ENCODE measurements around the gene RC3H1.
"Not testable (repeated sequence)": the region's sequence is repeated elsewhere in the genome, so short reads cannot be mapped to it uniquely, and the experiment has no call there.

GRCh38 chr1:174042509-174042908 is 20.4 kb upstream of the RC3H1 start:
- not testable (repeated sequence) for TF ChIP-seq POLR2A (IDR thresholded peaks at IDR 0.05; ENCODE audit: control extremely low read depth in 1 of 2, low read depth in 2 of 2, low read length in 2 of 2); EZH2 (IDR thresholded peaks at IDR 0.05; ENCODE audit: low read depth, low read length, severe bottlenecking); CHD2 (IDR thresholded peaks at IDR 0.05; ENCODE audit: low read length); YY1 (IDR thresholded peaks at IDR 0.05; ENCODE audit: low read depth, low read length); ZNF274 (IDR thresholded peaks at IDR 0.05; ENCODE audit: borderline replicate concordance, extremely low read depth, low read length); GABPA (IDR thresholded peaks at IDR 0.05; ENCODE audit: borderline replicate concordance, insufficient read depth, low read length); NRF1 (IDR thresholded peaks at IDR 0.05; ENCODE audit: low read depth, low read length)
- TF ChIP-seq, protein P1, sequence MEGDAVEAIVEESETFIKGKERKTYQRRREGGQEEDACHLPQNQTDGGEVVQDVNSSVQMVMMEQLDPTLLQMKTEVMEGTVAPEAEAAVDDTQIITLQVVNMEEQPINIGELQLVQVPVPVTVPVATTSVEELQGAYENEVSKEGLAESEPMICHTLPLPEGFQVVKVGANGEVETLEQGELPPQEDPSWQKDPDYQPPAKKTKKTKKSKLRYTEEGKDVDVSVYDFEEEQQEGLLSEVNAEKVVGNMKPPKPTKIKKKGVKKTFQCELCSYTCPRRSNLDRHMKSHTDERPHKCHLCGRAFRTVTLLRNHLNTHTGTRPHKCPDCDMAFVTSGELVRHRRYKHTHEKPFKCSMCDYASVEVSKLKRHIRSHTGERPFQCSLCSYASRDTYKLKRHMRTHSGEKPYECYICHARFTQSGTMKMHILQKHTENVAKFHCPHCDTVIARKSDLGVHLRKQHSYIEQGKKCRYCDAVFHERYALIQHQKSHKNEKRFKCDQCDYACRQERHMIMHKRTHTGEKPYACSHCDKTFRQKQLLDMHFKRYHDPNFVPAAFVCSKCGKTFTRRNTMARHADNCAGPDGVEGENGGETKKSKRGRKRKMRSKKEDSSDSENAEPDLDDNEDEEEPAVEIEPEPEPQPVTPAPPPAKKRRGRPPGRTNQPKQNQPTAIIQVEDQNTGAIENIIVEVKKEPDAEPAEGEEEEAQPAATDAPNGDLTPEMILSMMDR (IDR thresholded peaks at IDR 0.05; ENCODE audit: control extremely low read depth in 1 of 3, insufficient read depth in 1 of 3, low read depth in 1 of 3, low read length in 3 of 3), result not testable (repeated sequence)
- TF ChIP-seq, protein P2, sequence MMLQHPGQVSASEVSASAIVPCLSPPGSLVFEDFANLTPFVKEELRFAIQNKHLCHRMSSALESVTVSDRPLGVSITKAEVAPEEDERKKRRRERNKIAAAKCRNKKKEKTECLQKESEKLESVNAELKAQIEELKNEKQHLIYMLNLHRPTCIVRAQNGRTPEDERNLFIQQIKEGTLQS (IDR thresholded peaks at IDR 0.05; ENCODE audit: insufficient read depth, low read depth, low read length), result not testable (repeated sequence)

All from H1 (cell line).